Measurements from ENCODE around the gene NEUROD6.

- TF ChIP-seq CTCF (IDR thresholded peaks at IDR 0.05) (no peak), POLR2A (IDR thresholded peaks at IDR 0.05) (no peak), EP300 (IDR thresholded peaks at IDR 0.05) (no peak), POLR2AphosphoS5 (IDR thresholded peaks at IDR 0.05) (no peak)
Measured at GRCh38 chr7:31335161-31335856, 5.2 kb downstream of the NEUROD6 start.

Data from sigmoid colon (tissue), 4 donors.